GM08714 (cell line): ENCODE data around the gene ABCC9.

ENCODE experiments used
- H3K4me3 ChIP-seq: fragments of 200-500 bp; sonication (Bioruptor generic); 2 replicates; pipeline ENCODE4 v1.5.1; 2014; ENCODE audit warnings: mild to moderate bottlenecking, low read length, inconsistent platforms
- ZNF274 ChIP-seq: IDR thresholded peaks from 2 replicates; pipeline ENCODE4 v1.6.1; 2012; ENCODE audit warnings: mild to moderate bottlenecking, low read depth, low read length

The ABCC9 gene

GRCh38 chr12:21879312-21879711 lies 61.9 kb downstream of the ABCC9 start:
- TF ChIP-seq ZNF274 = no peak

DNA sequence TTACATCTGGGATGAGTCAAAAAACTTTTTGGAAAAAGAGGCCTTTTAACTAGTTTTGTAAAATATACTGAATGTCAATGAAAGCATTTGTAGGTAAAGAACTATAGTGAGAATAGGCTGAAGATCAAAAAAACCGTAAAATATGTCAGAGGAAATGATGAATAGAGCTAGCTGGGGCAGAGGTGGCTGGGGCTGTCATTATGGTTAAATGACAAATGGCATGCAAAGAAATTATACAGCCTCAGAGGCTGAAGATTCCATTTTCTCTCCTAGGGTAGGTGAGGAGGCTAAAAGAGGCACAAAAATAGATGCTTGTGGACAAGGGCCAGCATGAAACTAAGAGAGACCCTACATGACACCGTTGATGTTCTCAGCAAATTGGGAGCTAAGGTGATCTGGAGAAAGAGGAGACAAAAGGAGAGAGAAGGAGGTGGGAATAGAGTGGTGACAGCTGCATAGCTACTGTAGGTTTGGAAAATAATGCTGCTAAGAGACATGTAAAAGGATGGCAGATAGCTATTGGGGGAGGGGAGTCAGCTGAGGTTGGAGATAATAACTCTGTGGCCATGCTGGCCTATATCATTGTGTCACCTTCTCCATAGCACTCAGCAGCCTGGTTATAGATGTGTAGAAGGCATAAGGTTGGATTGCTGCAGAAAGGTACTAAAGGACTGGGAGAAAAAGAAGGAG lies 63.8 kb downstream of the ABCC9 start:
- no peak for TF ChIP-seq ZNF274
- H3K4me3 ChIP-seq = no peak overlapping the region

More at GRCh38 chr12:21879312-21879711, 61.9 kb downstream of the ABCC9 start:
- H3K4me3 ChIP-seq = no peak overlapping the region

GRCh38 chr12:21865846-21866245 lies 75.4 kb downstream of the ABCC9 start:
- no peak for TF ChIP-seq ZNF274
- no peak overlapping the region for H3K4me3 ChIP-seq

- no peak overlapping the region for H3K4me3 ChIP-seq
- no peak for TF ChIP-seq ZNF274
Observed at GRCh38 chr12:21860534-21860933, 80.7 kb downstream of the ABCC9 start.

DNA sequence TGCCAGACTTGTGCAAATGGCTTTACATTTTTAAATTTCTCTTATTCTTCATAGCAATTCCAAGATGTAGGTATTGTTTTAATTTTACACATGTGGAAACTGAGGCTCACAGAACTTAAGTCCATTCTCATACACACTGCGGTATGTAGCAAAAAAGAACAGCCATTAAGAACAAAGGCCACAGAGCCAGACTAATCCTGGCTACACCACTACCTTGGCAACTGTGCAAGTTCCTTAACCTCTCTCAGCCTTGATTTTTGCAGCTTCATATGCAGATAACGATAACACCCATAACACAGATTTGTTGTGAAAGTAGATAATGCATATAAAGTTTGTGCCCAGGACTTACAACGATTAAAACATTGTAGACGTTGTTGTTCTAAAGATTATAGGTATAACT lies 81.1 kb downstream of the ABCC9 start:
- no peak for TF ChIP-seq ZNF274

GRCh38 chr12:21852251-21852650 lies 89.0 kb downstream of the ABCC9 start:
- TF ChIP-seq ZNF274 = no peak
- no peak overlapping the region for H3K4me3 ChIP-seq

More for the DNA sequence above, 81.1 kb downstream of the ABCC9 start:
- no peak overlapping the region for H3K4me3 ChIP-seq

DNA sequence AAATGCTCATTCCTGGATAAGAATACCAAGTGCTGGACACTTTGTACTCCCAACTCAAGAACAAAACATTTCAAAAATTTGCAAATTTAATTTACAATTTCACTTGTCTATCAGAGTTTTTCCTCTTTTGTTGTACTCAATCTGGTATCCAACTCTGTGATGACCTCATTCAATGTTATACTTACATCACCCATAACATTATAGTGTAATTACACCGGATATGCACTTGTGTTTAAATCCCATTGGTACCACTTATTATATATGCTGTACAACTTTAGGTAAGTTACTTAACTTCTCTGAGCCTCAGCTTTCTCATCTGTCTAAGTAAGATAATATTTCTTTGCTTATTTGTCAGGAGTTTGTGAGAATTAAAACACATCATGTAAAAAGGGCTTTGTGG lies 90.1 kb downstream of the ABCC9 start:
- no peak overlapping the region for H3K4me3 ChIP-seq
- no peak for TF ChIP-seq ZNF274

DNA sequence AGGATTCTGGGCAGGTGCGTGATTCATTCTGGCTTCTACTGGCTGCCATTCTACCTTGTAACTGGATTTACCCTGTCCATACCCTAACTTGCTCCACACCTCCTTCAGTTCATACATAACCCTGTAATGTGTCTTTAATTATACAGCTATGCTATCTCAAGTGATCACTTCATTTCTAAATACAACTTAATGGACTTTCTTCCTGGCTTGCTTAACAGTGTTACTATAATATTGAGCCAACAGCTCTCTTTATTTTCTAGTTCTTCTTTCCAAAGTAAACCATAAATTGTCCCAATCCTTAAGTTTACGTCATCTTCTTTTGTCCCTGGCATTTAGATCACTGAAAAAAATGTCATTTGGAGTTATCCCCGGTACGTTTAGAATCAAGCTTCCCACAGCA lies 90.8 kb downstream of the ABCC9 start:
- no peak for TF ChIP-seq ZNF274

GRCh38 chr12:21849878-21850277 lies 91.3 kb downstream of the ABCC9 start:
- no peak overlapping the region for H3K4me3 ChIP-seq
- TF ChIP-seq ZNF274 = no peak

More for the DNA sequence above, 90.8 kb downstream of the ABCC9 start:
- no peak overlapping the region for H3K4me3 ChIP-seq

- no peak overlapping the region for H3K4me3 ChIP-seq
- no peak for TF ChIP-seq ZNF274
Observed at GRCh38 chr12:21848192-21848591, 93.0 kb downstream of the ABCC9 start.

DNA sequence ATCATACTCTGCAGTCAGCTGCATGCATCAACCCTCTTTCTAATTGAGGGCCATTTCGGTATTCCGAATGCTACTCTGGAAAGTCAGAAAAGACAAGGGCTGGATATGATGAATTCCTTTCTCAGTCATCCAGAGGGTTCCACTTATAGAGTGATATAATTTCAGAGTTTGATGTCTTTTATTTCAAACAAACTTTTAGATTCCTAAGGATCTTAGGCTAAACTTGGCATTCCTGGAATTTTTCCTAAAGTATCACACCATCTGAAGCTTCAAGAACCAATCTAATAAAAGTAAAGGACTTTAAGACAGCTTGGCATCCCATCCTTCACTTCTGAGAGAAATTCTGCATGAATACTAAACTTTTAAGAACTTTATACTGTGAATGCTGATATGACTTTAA lies 97.4 kb downstream of the ABCC9 start:
- H3K4me3 ChIP-seq = no peak overlapping the region
- no peak for TF ChIP-seq ZNF274

DNA sequence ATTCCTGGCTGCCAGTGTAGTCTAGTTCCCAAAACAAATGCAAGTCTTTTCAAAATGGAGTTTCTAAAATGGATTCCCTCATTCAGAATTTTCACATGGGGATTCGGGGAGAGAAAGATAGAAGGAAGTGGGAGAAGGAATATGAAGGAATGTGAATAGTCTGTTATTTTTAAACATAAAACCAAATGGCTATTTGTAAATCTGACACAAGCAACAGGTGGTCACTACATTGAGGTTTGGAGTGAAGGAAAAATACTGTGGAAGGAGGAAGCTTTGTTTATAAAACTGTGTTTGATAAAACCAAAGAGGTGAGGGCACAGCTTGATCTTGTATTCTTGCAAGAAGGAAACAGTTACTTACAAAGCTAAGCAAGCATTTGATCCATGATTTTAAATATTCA lies 101.5 kb downstream of the ABCC9 start:
- no peak overlapping the region for H3K4me3 ChIP-seq
- TF ChIP-seq ZNF274 = no peak

DNA sequence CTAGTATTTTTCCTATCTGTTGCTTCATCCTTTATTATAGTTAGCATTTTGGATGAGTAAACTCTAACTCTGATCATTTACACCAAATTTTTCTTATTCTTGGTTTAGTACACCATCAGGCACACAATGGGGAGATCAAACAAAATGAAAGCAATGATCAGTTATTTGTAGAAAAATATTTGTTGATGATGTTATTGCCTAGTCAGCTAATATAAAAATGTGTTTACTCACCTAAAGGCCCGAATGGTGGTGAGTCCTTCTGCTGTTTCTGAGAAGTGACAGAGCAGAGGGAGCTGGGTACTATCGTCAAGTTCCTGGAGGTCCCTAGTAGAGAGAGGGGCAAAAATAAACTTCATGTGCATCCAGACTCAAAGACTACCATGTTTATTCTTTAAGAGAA lies 103.4 kb downstream of the ABCC9 start:
- TF ChIP-seq ZNF274 = no peak

DNA sequence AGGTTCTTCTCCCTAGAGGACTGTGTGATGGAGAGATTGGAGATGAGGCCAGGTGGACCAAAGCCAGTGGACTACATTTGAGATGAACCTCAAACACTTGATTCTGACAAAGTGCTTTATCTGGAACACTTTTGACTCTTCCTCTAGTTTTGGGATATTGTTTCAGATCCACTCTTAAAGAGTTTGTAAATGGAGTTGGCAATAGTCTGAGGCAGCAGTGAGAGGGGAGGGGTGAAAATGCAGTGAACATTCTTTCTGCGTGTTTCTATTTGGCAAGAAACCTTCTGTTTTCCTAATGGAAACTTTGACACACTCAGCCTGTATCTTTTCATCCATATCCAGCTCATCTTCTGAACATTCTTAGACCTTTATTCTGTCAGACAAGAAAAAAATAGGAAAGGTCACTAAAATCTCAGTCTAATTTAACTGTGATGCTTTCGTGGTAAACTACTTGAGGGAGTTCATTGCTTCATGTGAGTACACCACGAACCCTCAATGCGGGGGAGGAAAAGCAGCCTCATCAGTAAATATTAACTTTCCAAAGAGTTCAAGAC lies 109.4 kb downstream of the ABCC9 start:
- TF ChIP-seq ZNF274 = no peak
- no peak overlapping the region for H3K4me3 ChIP-seq

More for the DNA sequence above, 103.4 kb downstream of the ABCC9 start:
- no peak overlapping the region for H3K4me3 ChIP-seq

- H3K4me3 ChIP-seq = no peak overlapping the region
Observed at GRCh38 chr12:21828779-21829178, 112.4 kb downstream of the ABCC9 start.

More at GRCh38 chr12:21828779-21829178, 112.4 kb downstream of the ABCC9 start:
- no peak for TF ChIP-seq ZNF274
